NOMO-1 (cell line): ENCODE results near the gene GALR3.

Source experiments
- DNase-seq, 2 experiments: peaks; one replicate each; lab custom pipeline; 2025; ENCODE audit not compliant: unreplicated experiment in 2 of 2; lab: John Stamatoyannopoulos, UW

Gene GALR3

GRCh38 chr22:37803195-37803638 lies 20.0 kb upstream of the GALR3 start:
- DNase-seq: no peak

DNA sequence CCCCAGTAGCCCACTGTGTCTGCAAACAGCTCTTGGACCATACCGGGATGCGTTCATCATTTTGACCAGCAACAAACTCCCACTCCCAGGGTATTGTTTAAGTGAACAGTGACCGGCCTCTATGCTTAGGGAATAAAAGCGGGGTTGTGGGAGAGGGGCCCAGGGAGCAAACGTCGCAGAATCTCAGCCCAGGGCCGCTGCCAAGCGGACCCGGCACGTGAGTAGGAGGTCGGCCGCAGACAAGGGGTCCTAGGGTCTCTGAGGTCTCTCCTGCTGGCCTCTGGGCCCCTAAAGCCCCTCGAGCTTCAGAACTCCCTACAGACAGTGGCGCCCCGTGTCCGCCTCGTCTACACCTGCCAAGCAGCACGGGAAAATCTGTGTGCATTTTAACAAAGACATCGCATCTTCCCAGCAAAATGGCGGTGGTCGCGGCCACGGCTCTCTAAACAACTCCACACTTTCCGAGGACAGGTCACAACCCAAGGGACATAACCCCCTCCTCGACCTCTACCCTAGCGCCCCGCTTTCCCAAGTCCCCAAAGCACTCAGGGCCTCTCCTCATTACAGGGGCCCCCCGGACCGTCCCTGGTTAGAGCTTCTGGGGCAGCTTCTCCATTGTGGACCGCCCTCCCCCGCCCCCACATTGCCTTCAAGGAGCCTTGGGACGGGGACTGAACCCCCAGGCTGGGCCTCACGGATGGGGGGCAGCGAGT lies 19.4 kb upstream of the GALR3 start:
- no peak for DNase-seq

GRCh38 chr22:37804352-37804880 lies 18.8 kb upstream of the GALR3 start:
- no peak for DNase-seq

DNA sequence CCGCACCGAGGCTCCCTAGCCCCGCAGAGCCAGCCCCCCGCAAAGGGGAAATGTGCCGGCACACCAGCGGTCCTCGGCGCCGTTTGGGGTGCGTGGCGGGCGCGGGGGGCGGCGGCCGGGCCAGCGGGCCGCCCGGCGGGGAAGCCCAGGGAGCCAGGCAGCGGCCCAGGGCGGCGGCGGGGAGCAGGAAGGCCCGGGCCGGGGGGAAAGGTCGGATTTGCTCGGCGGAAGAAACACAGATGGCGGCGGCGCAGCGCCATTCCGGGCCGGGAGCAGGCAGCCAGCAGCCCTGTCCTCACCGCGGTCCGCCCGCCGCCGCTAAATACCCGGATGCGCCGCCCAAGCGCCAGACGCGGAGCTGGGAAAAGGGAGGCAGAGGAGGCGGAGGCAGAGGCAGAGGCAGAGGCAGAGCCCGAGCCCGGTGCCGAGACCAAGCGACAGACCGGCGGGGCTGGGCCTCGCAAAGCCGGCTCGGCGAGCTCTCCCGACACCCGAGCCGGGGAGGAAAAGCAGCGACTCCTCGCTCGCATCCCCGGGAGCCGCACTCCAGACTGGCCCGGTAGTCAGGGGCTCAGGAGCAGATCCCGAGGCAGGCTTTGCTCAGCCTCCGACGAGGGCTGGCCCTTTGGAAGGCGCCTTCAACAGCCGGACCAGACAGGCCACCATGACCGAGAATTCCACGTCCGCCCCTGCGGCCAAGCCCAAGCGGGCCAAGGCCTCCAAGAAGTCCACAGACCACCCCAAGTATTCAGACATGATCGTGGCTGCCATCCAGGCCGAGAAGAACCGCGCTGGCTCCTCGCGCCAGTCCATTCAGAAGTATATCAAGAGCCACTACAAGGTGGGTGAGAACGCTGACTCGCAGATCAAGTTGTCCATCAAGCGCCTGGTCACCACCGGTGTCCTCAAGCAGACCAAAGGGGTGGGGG lies 18.0 kb upstream of the GALR3 start:
- DNase-seq: peak; percentile 50 to 74

DNA sequence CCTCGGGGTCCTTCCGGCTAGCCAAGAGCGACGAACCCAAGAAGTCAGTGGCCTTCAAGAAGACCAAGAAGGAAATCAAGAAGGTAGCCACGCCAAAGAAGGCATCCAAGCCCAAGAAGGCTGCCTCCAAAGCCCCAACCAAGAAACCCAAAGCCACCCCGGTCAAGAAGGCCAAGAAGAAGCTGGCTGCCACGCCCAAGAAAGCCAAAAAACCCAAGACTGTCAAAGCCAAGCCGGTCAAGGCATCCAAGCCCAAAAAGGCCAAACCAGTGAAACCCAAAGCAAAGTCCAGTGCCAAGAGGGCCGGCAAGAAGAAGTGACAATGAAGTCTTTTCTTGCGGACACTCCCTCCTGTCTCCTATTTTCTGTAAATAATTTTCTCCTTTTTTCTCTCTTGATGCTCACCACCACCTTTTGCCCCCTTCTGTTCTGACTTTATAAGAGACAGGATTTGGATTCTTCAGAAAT lies 17.3 kb upstream of the GALR3 start:
- DNase-seq: no peak

- DNase-seq: peak; percentile 34 to 48
Measured at GRCh38 chr22:37806409-37807333, 16.5 kb upstream of the GALR3 start.

- DNase-seq: peak; percentile 92 to 96
Measured at GRCh38 chr22:37807410-37808293, 15.5 kb upstream of the GALR3 start, which contains the start of gene GCAT. Gene GCAT (plus strand): TSS chr22:37807934. CDS start chr22:37807968, 34 bp downstream.

GRCh38 chr22:37808294-37808657 lies 14.9 kb upstream of the GALR3 start:
- no peak for DNase-seq

GRCh38 chr22:37809672-37810333 lies 13.4 kb upstream of the GALR3 start:
- DNase-seq: no peak

GRCh38 chr22:37811867-37812266 lies 11.3 kb upstream of the GALR3 start:
- no peak for DNase-seq

GRCh38 chr22:37812869-37813678 lies 10.1 kb upstream of the GALR3 start:
- DNase-seq: no peak

GRCh38 chr22:37815593-37815992 lies 7.6 kb upstream of the GALR3 start:
- no peak for DNase-seq

DNA sequence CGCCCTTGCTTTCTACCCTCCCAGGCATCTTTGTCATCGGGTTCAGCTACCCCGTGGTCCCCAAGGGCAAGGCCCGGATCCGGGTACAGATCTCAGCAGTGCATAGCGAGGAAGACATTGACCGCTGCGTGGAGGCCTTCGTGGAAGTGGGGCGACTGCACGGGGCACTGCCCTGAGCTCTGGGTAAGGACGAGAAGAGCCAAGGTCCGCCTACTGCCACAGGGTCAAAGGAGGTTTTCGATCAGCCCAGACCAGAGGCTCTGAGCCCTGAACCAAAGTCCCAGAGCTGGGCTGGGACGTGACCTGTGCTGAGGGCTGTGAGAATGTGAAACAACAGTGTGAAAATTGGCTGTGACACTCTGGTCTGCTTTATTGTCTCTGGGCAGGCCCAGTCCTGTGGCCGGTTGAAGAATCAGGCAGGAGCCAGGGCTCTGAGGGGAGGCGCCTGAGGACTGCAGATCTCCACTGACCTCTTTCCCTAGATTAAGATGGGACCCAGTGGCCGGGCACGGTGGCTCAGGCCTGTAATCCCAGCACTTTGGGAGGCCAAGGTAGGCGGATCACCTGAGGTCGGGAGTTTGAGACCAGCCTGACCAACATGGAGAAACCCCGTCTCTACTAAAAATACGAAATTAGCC lies 6.5 kb upstream of the GALR3 start:
- no peak for DNase-seq

GRCh38 chr22:37817705-37818408 lies 5.3 kb upstream of the GALR3 start:
- DNase-seq: peak; percentile 72 to 81

- peak; percentile 22 to 47 for DNase-seq
Measured at GRCh38 chr22:37818409-37819104, 4.6 kb upstream of the GALR3 start.

GRCh38 chr22:37819105-37819433 lies 4.1 kb upstream of the GALR3 start:
- DNase-seq: no peak
